ENCODE measurements around the gene ZNF519. TPM values are rescaled to one million over a fixed set of nuclear protein-coding genes. Genes with fewer than 3 reads are reported as not detected.
"Not testable (repeated sequence)": the region's sequence is repeated elsewhere in the genome, so short reads cannot be mapped to it uniquely, and the experiment has no call there.

ZNF519 gene
- 10 to 100 TPM; 24.6 to 31.9 TPM for total RNA-seq
- polyA plus RNA-seq (2013, experiment 1 of 2): 25.4 TPM
- polyA plus RNA-seq (2013, experiment 2 of 2): 29.5 TPM
- long read RNA-seq, experiment 1, full-length matches to known transcripts: 7 of 11 reads
- long read RNA-seq, experiment 1, partial matches to known transcripts: 0 of 11 reads
- long read RNA-seq, experiment 1, other reads (novel, unspliced or antisense): 4 of 11 reads
- long read RNA-seq, experiment 2, full-length matches to known transcripts: 10 of 26 reads
- long read RNA-seq, experiment 2, partial matches to known transcripts: 5 of 26 reads
- long read RNA-seq, experiment 2, other reads (novel, unspliced or antisense): 11 of 26 reads
- long read RNA-seq, experiment 3, full-length matches to known transcripts: 40 of 49 reads
- long read RNA-seq, experiment 3, partial matches to known transcripts: 0 of 49 reads
- long read RNA-seq, experiment 3, other reads (novel, unspliced or antisense): 9 of 49 reads
- long read RNA-seq, experiment 4, partial matches to known transcripts: 2 of 8 reads
- long read RNA-seq, experiment 4, other reads (novel, unspliced or antisense): 3 of 8 reads

- not testable (repeated sequence) for H3K27me3 ChIP-seq (ENCODE audit: control insufficient read depth, insufficient read depth, low read length, poor library complexity, severe bottlenecking); H3K27me3 Mint-ChIP-seq (ENCODE audit: insufficient read depth); H3K36me3 Mint-ChIP-seq (ENCODE audit: low read depth); H3K36me3 ChIP-seq (ENCODE audit: control insufficient read depth, insufficient read depth, low read length); H3K9me3 Mint-ChIP-seq; H3K4me1 ChIP-seq (ENCODE audit: control insufficient read depth, insufficient read depth, low read length); H3K9me3 ChIP-seq (ENCODE audit: control insufficient read depth, low read length)
- DNase-seq: peak; percentile 96
- WGBS, 2 experiments (ENCODE audit: insufficient coverage in 1 of 2, insufficient read length in 1 of 2): 0 to 1% methylated on average over 16 to 19 of the region's 20 CpGs
- Mint-ChIP-seq H3K4me3 (peak within 1 kb of the TSS; percentile 93), H3K27ac (peak within 1 kb of the TSS; percentile 99), H3K4me1 (peaks cover 19% of the 10 kb centered on the region)
- peak within 1 kb of the TSS; percentile 93 for H3K27ac ChIP-seq (ENCODE audit: low read depth, low read length)
- peak within 1 kb of the TSS; percentile 84 for H3K4me3 ChIP-seq (ENCODE audit: low read length)
- peak within 1 kb of the TSS; percentile 75 for H3K9ac ChIP-seq (ENCODE audit: extremely low read depth, low read length, poor library complexity, severe bottlenecking)
Observed at GRCh38 chr18:14132271-14132700, at the start of gene ZNF519. TSS of gene ZNF519 (minus strand) at chr18:14132435. CDS start at chr18:14132277, 158 bp downstream.

GRCh38 chr18:14179306-14179705 lies 47.1 kb upstream of the ZNF519 start:
- no peak for TF ChIP-seq CTCF (conservative IDR thresholded peaks at IDR 0.05)
- DNase-seq: no peak
- no peaks in the 10 kb centered on the region for H3K4me1 Mint-ChIP-seq
- H3K9me3 Mint-ChIP-seq: peaks cover 63% of the 10 kb centered on the region
- H3K9ac ChIP-seq (ENCODE audit: extremely low read depth, low read length, poor library complexity, severe bottlenecking): no peak overlapping the region
- H3K4me3 Mint-ChIP-seq: no peak overlapping the region
- H3K4me1 ChIP-seq (ENCODE audit: control insufficient read depth, insufficient read depth, low read length): no peaks in the 10 kb centered on the region
- H3K9me3 ChIP-seq (ENCODE audit: control insufficient read depth, low read length): no peaks in the 10 kb centered on the region
- no peaks in the 10 kb centered on the region for H3K36me3 ChIP-seq (ENCODE audit: control insufficient read depth, insufficient read depth, low read length)
- H3K27me3 Mint-ChIP-seq (ENCODE audit: insufficient read depth): no peaks in the 10 kb centered on the region
- no peaks in the 10 kb centered on the region for H3K27me3 ChIP-seq (ENCODE audit: control insufficient read depth, insufficient read depth, low read length, poor library complexity, severe bottlenecking)
- no peak overlapping the region for H3K4me3 ChIP-seq (ENCODE audit: low read length)
- no peaks in the 10 kb centered on the region for H3K36me3 Mint-ChIP-seq (ENCODE audit: low read depth)
- WGBS, 2 experiments (ENCODE audit: insufficient coverage in 1 of 2, insufficient read length in 1 of 2): 90 to 93% methylated on average over 8 to 22 of the region's 28 CpGs
- no peak overlapping the region for H3K27ac Mint-ChIP-seq
- H3K27ac ChIP-seq (ENCODE audit: low read depth, low read length): no peak overlapping the region

- not testable (repeated sequence) for H3K4me3 Mint-ChIP-seq; H3K27me3 ChIP-seq (ENCODE audit: control insufficient read depth, insufficient read depth, low read length, poor library complexity, severe bottlenecking); H3K4me1 ChIP-seq (ENCODE audit: control insufficient read depth, insufficient read depth, low read length); H3K9ac ChIP-seq (ENCODE audit: extremely low read depth, low read length, poor library complexity, severe bottlenecking); H3K27me3 Mint-ChIP-seq (ENCODE audit: insufficient read depth); H3K4me1 Mint-ChIP-seq; H3K27ac ChIP-seq (ENCODE audit: low read depth, low read length); H3K9me3 ChIP-seq (ENCODE audit: control insufficient read depth, low read length); H3K4me3 ChIP-seq (ENCODE audit: low read length); H3K27ac Mint-ChIP-seq; H3K36me3 ChIP-seq (ENCODE audit: control insufficient read depth, insufficient read depth, low read length); H3K36me3 Mint-ChIP-seq (ENCODE audit: low read depth)
- 65 to 82% methylated on average over 4 to 58 of the region's 61 CpGs for WGBS, 2 experiments (ENCODE audit: insufficient coverage in 1 of 2, insufficient read length in 1 of 2)
- peaks cover 65% of the 10 kb centered on the region for H3K9me3 Mint-ChIP-seq
- peak; percentile 58 for DNase-seq
Observed at GRCh38 chr18:14178321-14179196, 46.3 kb upstream of the ZNF519 start.

GRCh38 chr18:14177540-14178320 lies 45.5 kb upstream of the ZNF519 start:
- not testable (repeated sequence) for H3K4me3 ChIP-seq (ENCODE audit: low read length); H3K4me3 Mint-ChIP-seq; H3K9ac ChIP-seq (ENCODE audit: extremely low read depth, low read length, poor library complexity, severe bottlenecking); H3K27ac ChIP-seq (ENCODE audit: low read depth, low read length); H3K4me1 ChIP-seq (ENCODE audit: control insufficient read depth, insufficient read depth, low read length); H3K27me3 Mint-ChIP-seq (ENCODE audit: insufficient read depth); H3K27me3 ChIP-seq (ENCODE audit: control insufficient read depth, insufficient read depth, low read length, poor library complexity, severe bottlenecking); DNase-seq; H3K36me3 Mint-ChIP-seq (ENCODE audit: low read depth); H3K27ac Mint-ChIP-seq; H3K9me3 ChIP-seq (ENCODE audit: control insufficient read depth, low read length); H3K4me1 Mint-ChIP-seq; H3K36me3 ChIP-seq (ENCODE audit: control insufficient read depth, insufficient read depth, low read length)
- 93% methylated on average over 9 to 37 of the region's 48 CpGs for WGBS, 2 experiments (ENCODE audit: insufficient coverage in 1 of 2, insufficient read length in 1 of 2)
- H3K9me3 Mint-ChIP-seq: peaks cover 66% of the 10 kb centered on the region

- H3K27ac ChIP-seq (ENCODE audit: low read depth, low read length); H3K4me1 ChIP-seq (ENCODE audit: control insufficient read depth, insufficient read depth, low read length); H3K4me3 Mint-ChIP-seq; H3K27me3 Mint-ChIP-seq (ENCODE audit: insufficient read depth); H3K36me3 ChIP-seq (ENCODE audit: control insufficient read depth, insufficient read depth, low read length); H3K27ac Mint-ChIP-seq; H3K4me1 Mint-ChIP-seq; H3K9ac ChIP-seq (ENCODE audit: extremely low read depth, low read length, poor library complexity, severe bottlenecking); H3K27me3 ChIP-seq (ENCODE audit: control insufficient read depth, insufficient read depth, low read length, poor library complexity, severe bottlenecking); H3K4me3 ChIP-seq (ENCODE audit: low read length); H3K36me3 Mint-ChIP-seq (ENCODE audit: low read depth); DNase-seq; H3K9me3 ChIP-seq (ENCODE audit: control insufficient read depth, low read length): not testable (repeated sequence)
- 85% methylated on average over 6 of the region's 6 CpGs; no CpG with 5 or more reads in 1 of the 2 experiments for WGBS, 2 experiments (ENCODE audit: insufficient coverage in 1 of 2, insufficient read length in 1 of 2)
- peaks cover 76% of the 10 kb centered on the region for H3K9me3 Mint-ChIP-seq
Observed at GRCh38 chr18:14175404-14175803, 43.2 kb upstream of the ZNF519 start.

All from endodermal cell (in vitro differentiated cells).